Karpas-422 (cell line): ENCODE data around the gene SLC7A5. TPM values are rescaled to one million over a fixed set of nuclear protein-coding genes. Genes with fewer than 3 reads are reported as not detected.
A peak's percentile ranks its signal among the peaks of the same experiment; 100 is the strongest.
"Not testable (repeated sequence)": the region's sequence is repeated elsewhere in the genome, so short reads cannot be mapped to it uniquely, and the experiment has no call there.

Experiments used
- DNase-seq: peaks from one replicate; pipeline ENCODE4 v3.0.0-alpha.2; 2015
- H2AFZ ChIP-seq: fragments of 200-600 bp; sonication (generic); 2 replicates; pipeline ENCODE4 v1.6.1; 2014; ENCODE audit warnings: antibody characterized with exemption, low read length, mixed read lengths
- H3K27ac ChIP-seq: fragments of 200-600 bp; sonication (generic); 2 replicates; pipeline ENCODE4 v1.5.1; 2014; ENCODE audit warnings: mild to moderate bottlenecking, low read length, moderate library complexity
- H3K27me3 ChIP-seq: fragments of 200-600 bp; sonication (generic); 2 replicates; pipeline ENCODE4 v1.6.1; 2014; ENCODE audit warnings: low read length, mixed read lengths
- H3K36me3 ChIP-seq: fragments of 200-600 bp; sonication (generic); 2 replicates; pipeline ENCODE4 v1.6.1; 2014; ENCODE audit warnings: low read length, mixed read lengths; ENCODE audit not compliant: insufficient read depth
- H3K4me1 ChIP-seq: fragments of 200-600 bp; sonication (generic); 2 replicates; pipeline ENCODE4 v1.6.1; 2014; ENCODE audit warnings: mild to moderate bottlenecking, low read length, mixed read lengths
- H3K4me2 ChIP-seq: fragments of 200-600 bp; sonication (generic); 2 replicates; pipeline ENCODE4 v1.6.1; 2014; ENCODE audit warnings: low read length, low read depth, mild to moderate bottlenecking; ENCODE audit not compliant: poor library complexity, severe bottlenecking
- H3K4me3 ChIP-seq: fragments of 200-600 bp; sonication (generic); 2 replicates; pipeline ENCODE4 v1.5.1; 2014; ENCODE audit warnings: mild to moderate bottlenecking, antibody characterized with exemption, low read length, mixed read lengths
- H3K79me2 ChIP-seq: fragments of 200-600 bp; sonication (generic); 2 replicates; pipeline ENCODE4 v1.6.1; 2014; ENCODE audit warnings: mild to moderate bottlenecking, low read length, mixed read lengths
- H3K9ac ChIP-seq: fragments of 200-600 bp; sonication (generic); 2 replicates; pipeline ENCODE4 v1.6.0; 2014; ENCODE audit warnings: low read length
- H3K9me2 ChIP-seq: fragments of 200-600 bp; sonication (generic), shearing (Covaris generic); replicated peaks from 2 replicates; pipeline ENCODE4 v1.6.0; 2014; ENCODE audit warnings: mild to moderate bottlenecking, low read length, moderate library complexity; ENCODE audit not compliant: insufficient read depth
- H3K9me3 ChIP-seq: fragments of 300-700, 200-600 bp; sonication (generic); 2 replicates; pipeline ENCODE4 v1.6.1; 2014; ENCODE audit warnings: low read length, mixed read lengths
- H4K20me1 ChIP-seq: fragments of 200-600 bp; sonication (generic); 2 replicates; pipeline ENCODE4 v1.6.1; 2014; ENCODE audit warnings: mild to moderate bottlenecking, antibody characterized with exemption, low read length, low read depth; ENCODE audit not compliant: insufficient read depth
- total RNA-seq: library from RNA; depleted of rRNA; stranded (reverse); fragments of >200 nt; shearing (Covaris generic); gene quantifications from 2 replicates; pipeline ENCODE4 v1.2.3, GENCODE V29; 2014; ENCODE audit warnings: low replicate concordance

Gene SLC7A5
- total RNA-seq, 1 experiment from 2014 or later = 163 TPM

GRCh38 chr16:87816507-87817100 lies 52.7 kb downstream of the SLC7A5 start:
- H3K27ac ChIP-seq = no peak overlapping the region
- H2AFZ ChIP-seq = no peak overlapping the region
- no peak overlapping the region for H3K4me3 ChIP-seq
- H3K4me2 ChIP-seq = no peak overlapping the region
- H3K4me1 ChIP-seq = peaks cover 10% of the 10 kb centered on the region
- peaks cover 4% of the 10 kb centered on the region; the same call in 1 of the 2 replicates for H3K36me3 ChIP-seq
- H3K27me3 ChIP-seq = no peaks in the 10 kb centered on the region
- H3K9me3 ChIP-seq = peaks cover 14% of the 10 kb centered on the region
- H3K79me2 ChIP-seq = no peaks in the 10 kb centered on the region
- DNase-seq = no peak
- no peak overlapping the region for H3K9ac ChIP-seq
- H3K9me2 ChIP-seq = no peaks in the 10 kb centered on the region
- H4K20me1 ChIP-seq = no peaks in the 10 kb centered on the region

- H3K4me1 ChIP-seq = peaks cover 20% of the 10 kb centered on the region
- no peaks in the 10 kb centered on the region for H3K9me2 ChIP-seq
Observed at GRCh38 chr16:87815567-87815966, 53.7 kb downstream of the SLC7A5 start.

GRCh38 chr16:87812200-87812656 lies 57.1 kb downstream of the SLC7A5 start:
- H4K20me1 ChIP-seq = no peaks in the 10 kb centered on the region
- H3K27me3 ChIP-seq = no peaks in the 10 kb centered on the region
- peaks cover 3% of the 10 kb centered on the region for H3K9me3 ChIP-seq
- H3K27ac ChIP-seq = peak overlapping the region; percentile 99
- H3K4me3 ChIP-seq = no peak overlapping the region
- H3K79me2 ChIP-seq = no peaks in the 10 kb centered on the region
- no peak overlapping the region for H2AFZ ChIP-seq
- 0 out of 2 replicates have a peak, but pooled peaks cover 4% of the 10 kb centered on the region for H3K36me3 ChIP-seq
- H3K4me1 ChIP-seq = peaks cover 53% of the 10 kb centered on the region
- H3K4me2 ChIP-seq = no peak overlapping the region
- H3K9ac ChIP-seq = no peak overlapping the region
- H3K9me2 ChIP-seq = no peaks in the 10 kb centered on the region
- no peak for DNase-seq

More at GRCh38 chr16:87815567-87815966, 53.7 kb downstream of the SLC7A5 start:
- Histone ChIP-seq H3K79me2 (no peaks in the 10 kb centered on the region), H4K20me1 (no peaks in the 10 kb centered on the region), H3K9me3 (peaks cover 14% of the 10 kb centered on the region), H3K27me3 (no peaks in the 10 kb centered on the region), H3K36me3 (peaks cover 4% of the 10 kb centered on the region; the same call in 1 of the 2 replicates), H3K4me2 (no peak overlapping the region), H3K4me3 (no peak overlapping the region), H3K27ac (no peak overlapping the region), H2AFZ (no peak overlapping the region), H3K9ac (no peak overlapping the region)
- DNase-seq = no peak

DNA sequence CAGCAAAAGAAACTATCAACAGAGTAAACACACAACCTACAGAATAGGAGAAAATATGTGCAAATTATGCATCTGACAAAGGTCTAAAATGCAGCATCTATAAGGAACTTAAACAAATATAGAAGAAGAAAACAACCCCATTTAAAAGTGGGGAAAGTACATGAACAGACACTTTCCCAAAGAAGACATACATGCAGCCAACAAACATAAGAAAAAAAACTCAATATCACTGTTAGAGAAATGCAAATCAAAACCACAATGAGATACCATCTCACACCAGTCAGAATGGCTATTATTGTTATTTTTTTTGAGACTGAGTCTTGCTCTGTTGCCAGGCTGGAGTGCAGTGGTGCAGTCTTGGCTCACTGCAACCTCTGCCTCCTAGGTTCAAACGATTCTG lies 57.9 kb downstream of the SLC7A5 start:
- Histone ChIP-seq H3K4me1 (peaks cover 60% of the 10 kb centered on the region), H3K9ac (peak overlapping the region; percentile 62), H3K4me3 (peak overlapping the region; percentile 37; the same call in 1 of the 2 replicates), H3K27ac (peak overlapping the region; percentile 99), H3K4me2 (peak overlapping the region; percentile 57)
- not testable (repeated sequence) for H3K9me3 ChIP-seq, H3K36me3 ChIP-seq, H3K79me2 ChIP-seq, H2AFZ ChIP-seq, H3K27me3 ChIP-seq, H4K20me1 ChIP-seq, H3K9me2 ChIP-seq
- peak; percentile 57 for DNase-seq

DNA sequence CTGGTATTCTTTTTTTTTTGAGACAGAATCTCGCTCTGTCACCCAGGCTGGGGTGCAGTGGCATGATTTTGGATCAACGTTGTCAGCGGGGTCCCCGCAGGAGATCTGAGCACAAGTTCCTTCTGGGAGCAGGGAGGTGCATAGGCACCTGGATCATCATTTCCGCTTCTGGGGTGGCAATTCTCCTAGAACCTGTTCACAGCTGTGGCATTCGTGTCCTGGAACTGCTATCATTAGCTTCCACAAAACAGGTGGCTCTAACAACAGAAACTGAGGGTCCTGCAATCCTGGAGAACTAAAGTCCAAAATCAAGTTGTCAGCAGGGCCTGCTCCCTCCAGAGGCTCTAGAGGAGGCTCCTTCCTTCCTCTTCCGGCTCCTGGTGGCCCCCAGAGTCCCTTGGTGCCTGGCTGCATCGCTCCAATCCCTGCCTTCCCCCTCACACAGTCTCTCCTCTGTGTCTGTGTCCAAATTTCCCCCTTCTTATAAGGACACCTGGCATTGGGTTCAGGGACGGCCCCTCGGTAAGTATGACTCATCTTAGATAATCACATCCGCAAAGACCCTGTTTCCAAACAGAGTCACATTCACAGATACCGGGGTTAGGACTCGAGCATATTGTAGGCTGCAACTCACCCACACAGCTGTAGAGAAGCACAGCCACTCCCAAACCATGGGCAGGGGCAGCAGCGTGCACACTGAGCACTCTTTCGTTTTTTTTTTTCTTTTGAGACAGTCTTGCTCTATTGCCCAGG lies 60.0 kb downstream of the SLC7A5 start:
- Histone ChIP-seq H3K79me2 (no peaks in the 10 kb centered on the region), H3K9me2 (no peaks in the 10 kb centered on the region), H3K4me3 (peak overlapping the region; percentile 60), H3K9ac (peak overlapping the region; percentile 86), H3K36me3 (peaks cover 6% of the 10 kb centered on the region; the same call in 1 of the 2 replicates), H4K20me1 (no peaks in the 10 kb centered on the region), H3K4me1 (peaks cover 70% of the 10 kb centered on the region), H3K27me3 (no peaks in the 10 kb centered on the region), H3K27ac (peak overlapping the region; percentile 99), H3K4me2 (peak overlapping the region; percentile 82), H3K9me3 (peaks cover 6% of the 10 kb centered on the region; the same call in 1 of the 2 replicates), H2AFZ (no peak overlapping the region)
- peak; percentile 93 for DNase-seq

- Histone ChIP-seq H3K79me2 (no peaks in the 10 kb centered on the region), H2AFZ (no peak overlapping the region), H3K27ac (peak overlapping the region; percentile 99), H3K4me2 (peak overlapping the region; percentile 82), H3K27me3 (no peaks in the 10 kb centered on the region), H3K4me3 (peak overlapping the region; percentile 60), H3K4me1 (peaks cover 70% of the 10 kb centered on the region), H3K9me3 (peaks cover 17% of the 10 kb centered on the region; the same call in 1 of the 2 replicates), H3K9me2 (no peaks in the 10 kb centered on the region), H3K36me3 (peaks cover 11% of the 10 kb centered on the region; the same call in 1 of the 2 replicates), H4K20me1 (no peaks in the 10 kb centered on the region), H3K9ac (peak overlapping the region; percentile 86)
- DNase-seq = peak; percentile 68
Observed at GRCh38 chr16:87808108-87808507, 61.2 kb downstream of the SLC7A5 start.

DNA sequence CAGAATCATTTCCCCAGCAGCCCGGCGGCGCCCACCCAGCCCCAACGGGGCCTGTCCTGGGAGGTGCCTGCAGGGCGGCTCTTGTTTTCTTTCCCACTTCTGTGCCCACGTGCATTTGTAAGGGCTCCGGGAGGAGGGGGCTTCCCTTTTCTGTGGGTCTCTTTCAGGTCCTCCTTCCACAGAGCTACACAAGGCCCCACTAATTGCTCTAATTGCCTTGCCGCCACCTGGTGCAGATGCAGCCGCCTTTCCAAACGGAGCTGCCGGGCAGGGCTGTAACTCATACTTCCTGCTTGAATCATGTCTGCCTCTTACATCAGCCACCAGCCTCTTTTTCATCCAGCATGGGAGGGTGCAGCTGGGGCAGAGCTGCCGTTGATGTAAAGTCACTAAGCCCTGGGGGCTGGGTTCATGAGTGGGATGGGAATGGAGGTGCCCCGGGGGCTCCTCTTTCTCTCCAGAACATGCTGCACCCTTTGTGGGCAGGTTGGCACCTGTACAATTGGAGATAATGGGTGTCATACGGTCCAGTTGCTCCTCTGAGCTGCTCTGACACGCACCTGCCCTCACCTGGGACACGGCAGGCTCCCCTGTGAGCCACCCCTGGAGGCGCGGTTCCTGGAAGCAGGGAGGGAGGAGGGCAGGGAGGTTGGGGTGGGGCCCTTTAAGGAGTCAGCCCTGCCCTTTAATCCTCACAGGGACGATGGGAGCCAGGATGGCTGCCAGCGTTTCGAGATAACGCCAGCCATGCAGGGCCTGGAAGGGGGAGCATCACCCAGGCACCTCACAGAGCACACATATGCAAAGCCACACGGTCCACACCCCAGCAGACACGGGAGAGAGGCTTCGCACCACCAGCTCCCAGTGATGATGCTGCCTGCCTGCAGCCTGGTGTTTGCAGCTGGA lies 62.4 kb downstream of the SLC7A5 start:
- Histone ChIP-seq H3K27me3 (no peaks in the 10 kb centered on the region), H3K4me2 (peak overlapping the region; percentile 82), H3K4me1 (peaks cover 63% of the 10 kb centered on the region), H2AFZ (no peak overlapping the region), H4K20me1 (no peaks in the 10 kb centered on the region), H3K79me2 (no peaks in the 10 kb centered on the region), H3K36me3 (peaks cover 13% of the 10 kb centered on the region; the same call in 1 of the 2 replicates), H3K9me3 (peaks cover 18% of the 10 kb centered on the region; the same call in 1 of the 2 replicates), H3K9ac (peak overlapping the region; percentile 86), H3K4me3 (peak overlapping the region; percentile 64), H3K27ac (peak overlapping the region; percentile 99), H3K9me2 (no peaks in the 10 kb centered on the region)
- peak; percentile 98 for DNase-seq
